Nephron (organoid): ENCODE results near the gene IGIP.

Source experiments
- H3K27ac Mint-ChIP-seq, 3 experiments: 2 replicates each; pipeline ENCODE4 v1.8.0; 2020; ENCODE audit warnings: mixed read lengths in 3 of 3, mild to moderate bottlenecking in 2 of 3, moderate library complexity in 1 of 3
- H3K27me3 Mint-ChIP-seq: 2 replicates; pipeline ENCODE4 v1.8.0; 2021; ENCODE audit warnings: low read depth, mild to moderate bottlenecking, moderate library complexity, mixed read lengths
- H3K36me3 Mint-ChIP-seq: 2 replicates; pipeline ENCODE4 v1.8.0; 2020; ENCODE audit warnings: low read depth, mixed read lengths
- H3K4me1 Mint-ChIP-seq: 2 replicates; pipeline ENCODE4 v1.8.0; 2020; ENCODE audit warnings: mixed read lengths
- H3K4me3 Mint-ChIP-seq, 3 experiments: 2 replicates each; pipeline ENCODE4 v1.8.0; 2020; ENCODE audit warnings: mild to moderate bottlenecking in 3 of 3, mixed read lengths in 3 of 3, moderate library complexity in 2 of 3
- H3K9me3 Mint-ChIP-seq: 2 replicates; pipeline ENCODE4 v1.8.0; 2020; ENCODE audit warnings: mixed read lengths
- TF ChIP-seq, protein P1 (sequence below), 3 experiments: fragments of 200-600 bp; sonication (generic); IDR thresholded peaks; one replicate each; pipeline ENCODE4 v1.5.0; 2021; ENCODE audit warnings: antibody characterized with exemption in 3 of 3; ENCODE audit not compliant: unreplicated experiment in 3 of 3

The IGIP gene

DNA sequence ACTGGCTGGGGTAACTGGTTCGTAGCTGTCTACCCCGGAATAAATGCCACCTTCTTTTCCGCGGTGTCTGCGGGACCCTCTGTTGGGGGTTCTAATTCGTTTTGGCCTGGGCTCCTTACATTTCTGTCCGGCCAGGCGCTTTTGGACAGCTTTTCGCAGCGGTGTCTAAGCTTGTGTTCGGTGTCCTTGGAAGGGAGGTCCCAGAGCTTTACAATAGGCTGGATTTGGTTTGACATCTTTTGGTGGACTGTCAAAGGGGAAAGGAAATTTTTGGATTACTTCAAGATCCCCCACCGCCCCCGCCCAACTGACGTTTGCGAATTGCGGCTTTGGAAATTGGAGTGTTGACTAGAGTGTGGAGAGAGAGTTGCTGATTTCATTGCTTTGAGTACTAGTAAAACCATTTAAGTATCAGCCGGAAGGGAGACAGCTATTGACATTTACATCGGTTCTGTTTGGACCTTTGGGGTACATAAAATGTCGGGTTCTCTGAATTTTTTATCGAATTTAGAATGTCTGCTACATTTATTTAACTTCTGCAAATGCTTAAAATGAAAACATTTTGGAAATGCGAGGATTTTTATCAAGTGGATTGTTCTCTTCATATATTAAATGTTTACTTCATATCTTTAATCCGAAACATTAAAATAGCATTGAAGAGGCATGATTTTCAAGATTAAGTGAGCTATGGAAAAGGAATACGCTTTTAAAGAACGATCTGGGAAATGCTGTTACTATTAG, 16.5 kb upstream of the IGIP start:
- Mint-ChIP-seq H3K4me3 (peak overlapping the region; percentile 85 to 89 (median 87)), H3K27ac (peak overlapping the region in 1 of 3 experiments; percentile 83), H3K9me3 (no peaks in the 10 kb centered on the region), H3K4me1 (peaks cover 29% of the 10 kb centered on the region), H3K27me3 (peaks cover 98% of the 10 kb centered on the region), H3K36me3 (no peaks in the 10 kb centered on the region)
- TF ChIP-seq, protein P1, sequence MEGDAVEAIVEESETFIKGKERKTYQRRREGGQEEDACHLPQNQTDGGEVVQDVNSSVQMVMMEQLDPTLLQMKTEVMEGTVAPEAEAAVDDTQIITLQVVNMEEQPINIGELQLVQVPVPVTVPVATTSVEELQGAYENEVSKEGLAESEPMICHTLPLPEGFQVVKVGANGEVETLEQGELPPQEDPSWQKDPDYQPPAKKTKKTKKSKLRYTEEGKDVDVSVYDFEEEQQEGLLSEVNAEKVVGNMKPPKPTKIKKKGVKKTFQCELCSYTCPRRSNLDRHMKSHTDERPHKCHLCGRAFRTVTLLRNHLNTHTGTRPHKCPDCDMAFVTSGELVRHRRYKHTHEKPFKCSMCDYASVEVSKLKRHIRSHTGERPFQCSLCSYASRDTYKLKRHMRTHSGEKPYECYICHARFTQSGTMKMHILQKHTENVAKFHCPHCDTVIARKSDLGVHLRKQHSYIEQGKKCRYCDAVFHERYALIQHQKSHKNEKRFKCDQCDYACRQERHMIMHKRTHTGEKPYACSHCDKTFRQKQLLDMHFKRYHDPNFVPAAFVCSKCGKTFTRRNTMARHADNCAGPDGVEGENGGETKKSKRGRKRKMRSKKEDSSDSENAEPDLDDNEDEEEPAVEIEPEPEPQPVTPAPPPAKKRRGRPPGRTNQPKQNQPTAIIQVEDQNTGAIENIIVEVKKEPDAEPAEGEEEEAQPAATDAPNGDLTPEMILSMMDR (IDR thresholded peaks at IDR 0.05; ENCODE audit: unreplicated experiment in 3 of 3): no peak

DNA sequence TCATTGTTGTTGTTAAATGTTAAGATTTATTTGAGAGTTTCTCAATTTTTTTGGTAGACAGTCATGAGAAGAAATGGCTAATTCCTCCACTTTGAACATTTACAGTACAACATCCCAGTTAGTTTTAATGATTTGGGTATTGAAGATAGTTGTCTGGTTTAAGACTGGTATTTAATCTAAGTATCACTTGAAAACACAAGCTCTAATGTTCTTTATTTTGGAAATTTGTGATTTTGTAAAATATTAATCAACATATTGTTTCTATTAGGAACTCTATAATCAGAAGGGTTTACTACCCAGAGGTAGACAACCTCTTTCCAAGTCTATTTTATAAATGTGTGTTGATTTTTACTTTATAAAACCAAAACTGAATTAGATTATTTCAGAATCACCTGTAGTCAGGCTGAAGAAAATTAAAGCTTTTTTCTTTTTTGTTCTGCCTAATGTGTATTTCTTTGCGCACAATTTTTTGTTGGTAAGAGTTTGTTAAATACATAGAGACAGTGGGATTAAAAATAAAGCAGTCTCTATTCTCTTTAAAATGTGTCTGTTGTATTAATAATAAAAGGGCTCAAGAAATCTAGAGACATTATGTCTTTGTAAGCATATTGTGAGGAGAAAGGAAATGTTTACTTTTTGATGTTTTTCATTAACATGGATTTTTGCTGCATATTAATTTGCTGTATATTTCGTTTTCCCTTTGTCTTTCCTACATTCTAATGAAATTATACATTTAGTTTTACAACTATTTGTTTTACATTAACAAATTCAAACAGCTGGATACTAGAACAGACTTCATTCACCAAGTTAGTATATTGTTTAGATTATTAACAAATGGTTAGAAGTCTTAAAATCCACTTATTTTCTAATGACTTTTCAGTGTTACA, 15.7 kb upstream of the IGIP start:
- H3K9me3 Mint-ChIP-seq: no peaks in the 10 kb centered on the region
- peaks cover 98% of the 10 kb centered on the region for H3K27me3 Mint-ChIP-seq
- TF ChIP-seq, protein P1 (IDR thresholded peaks at IDR 0.05; ENCODE audit: unreplicated experiment in 3 of 3): no peak
- no peak overlapping the region for H3K27ac Mint-ChIP-seq
- H3K36me3 Mint-ChIP-seq: peaks cover 3% of the 10 kb centered on the region
- H3K4me1 Mint-ChIP-seq: peaks cover 34% of the 10 kb centered on the region
- peak overlapping the region; percentile 85 to 89 (median 87) for H3K4me3 Mint-ChIP-seq

DNA sequence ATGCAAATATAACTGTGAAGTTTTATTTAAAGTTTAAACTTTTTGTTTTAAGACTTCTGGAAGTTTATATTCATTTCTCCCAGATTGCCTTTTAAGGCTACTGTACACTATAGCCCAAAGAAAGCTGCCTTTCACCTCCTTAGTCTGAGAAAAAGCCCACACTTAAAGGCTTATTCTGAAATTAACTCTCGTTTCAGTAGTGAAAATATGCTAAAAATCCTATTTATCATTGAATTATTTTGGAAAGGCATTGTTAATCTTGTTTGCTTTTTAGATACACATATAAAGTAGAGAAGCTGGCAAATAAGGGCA, 15.1 kb upstream of the IGIP start:
- peaks cover 37% of the 10 kb centered on the region for H3K4me1 Mint-ChIP-seq

DNA sequence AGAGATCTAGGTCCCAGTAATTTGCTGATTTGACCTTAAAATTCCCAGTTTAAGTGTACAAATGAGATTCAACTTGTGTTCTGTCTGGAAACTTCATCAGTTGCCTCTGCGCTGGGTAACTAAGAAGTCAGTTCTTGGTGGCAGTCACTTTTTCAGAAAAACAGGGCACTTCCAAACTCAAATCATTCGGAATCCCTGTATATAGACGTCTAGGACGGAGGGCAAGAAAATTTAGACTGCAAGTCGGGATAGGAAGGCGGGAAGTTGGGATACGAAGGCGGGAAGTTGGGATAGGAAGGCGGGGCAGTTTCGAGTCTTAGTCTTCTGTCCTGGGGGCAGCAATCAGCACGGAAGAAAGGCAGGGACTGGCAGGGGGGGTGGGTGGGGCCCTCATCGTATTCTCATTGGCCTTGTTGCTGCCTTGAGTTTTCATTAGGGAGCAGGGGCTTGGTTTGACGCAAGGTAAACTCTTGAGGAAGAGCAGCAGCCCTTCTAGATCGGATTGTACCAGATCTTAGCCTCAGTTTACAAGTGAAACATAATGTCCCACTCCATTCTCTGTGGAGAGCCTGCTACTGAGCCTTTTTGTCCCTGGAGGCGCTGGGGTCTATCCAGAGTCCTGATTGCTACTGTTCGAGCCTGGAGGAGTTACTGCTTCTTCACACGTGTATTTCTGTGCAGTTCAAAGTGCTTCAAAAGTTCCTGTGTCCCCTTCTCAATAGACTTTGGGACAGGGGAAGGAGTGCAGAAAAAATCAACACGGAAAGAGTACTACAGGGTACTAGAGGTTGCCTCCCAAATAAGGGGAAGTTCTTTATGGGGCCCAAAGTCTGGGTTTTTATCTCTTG, 14.5 kb upstream of the IGIP start:
- Mint-ChIP-seq H3K27me3 (peaks cover 95% of the 10 kb centered on the region), H3K27ac (peak overlapping the region in 1 of 3 experiments; percentile 30), H3K4me1 (peaks cover 39% of the 10 kb centered on the region), H3K9me3 (no peaks in the 10 kb centered on the region), H3K4me3 (peak overlapping the region; percentile 3 to 85 (median 80)), H3K36me3 (peaks cover 4% of the 10 kb centered on the region)
- TF ChIP-seq, protein P1 (IDR thresholded peaks at IDR 0.05; ENCODE audit: unreplicated experiment in 3 of 3): no peak

More for the DNA sequence above, 15.1 kb upstream of the IGIP start:
- Mint-ChIP-seq H3K27me3 (peaks cover 96% of the 10 kb centered on the region), H3K4me3 (peak overlapping the region in 1 of 3 experiments; percentile 57), H3K36me3 (peaks cover 4% of the 10 kb centered on the region), H3K27ac (no peak overlapping the region), H3K9me3 (no peaks in the 10 kb centered on the region)
- TF ChIP-seq, protein P1 (IDR thresholded peaks at IDR 0.05; ENCODE audit: unreplicated experiment in 3 of 3): no peak

DNA sequence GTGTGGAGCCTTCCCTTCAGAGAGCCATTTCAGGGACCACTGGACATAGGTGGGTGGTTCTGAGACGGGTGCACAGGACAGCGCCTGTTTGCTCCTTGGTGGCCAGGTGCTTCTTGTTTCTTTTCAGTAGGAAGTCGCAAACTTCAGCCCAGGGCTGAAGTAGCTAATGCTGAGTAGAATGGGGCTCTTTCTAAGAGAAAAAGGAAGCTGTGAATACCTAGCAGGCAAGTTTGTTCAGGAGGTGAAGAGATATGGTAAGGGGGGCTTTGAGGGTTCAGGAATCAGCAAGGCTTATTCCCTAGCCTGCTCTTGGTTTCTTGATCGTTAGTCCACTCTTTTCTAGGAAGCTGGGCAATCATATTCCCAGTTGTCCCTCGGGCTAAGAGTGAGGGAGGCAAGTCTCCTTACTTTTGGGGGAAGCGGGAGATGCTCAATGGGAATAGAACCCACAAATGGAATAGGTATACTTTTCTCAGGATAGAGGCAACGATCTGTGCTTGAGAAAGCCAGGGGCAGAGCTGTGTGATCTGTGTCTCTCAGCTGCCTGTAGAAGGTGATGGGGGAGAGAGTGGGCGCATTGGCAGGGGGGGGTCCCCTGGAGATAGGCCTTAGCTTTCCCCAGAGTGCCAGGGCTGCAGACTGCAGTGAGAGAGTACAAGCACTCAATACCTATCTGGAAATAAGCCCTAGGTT, 13.7 kb upstream of the IGIP start:
- H3K27me3 Mint-ChIP-seq: peaks cover 93% of the 10 kb centered on the region
- peak overlapping the region in 1 of 3 experiments; percentile 30 for H3K27ac Mint-ChIP-seq
- H3K36me3 Mint-ChIP-seq: peaks cover 4% of the 10 kb centered on the region
- TF ChIP-seq, protein P1 (IDR thresholded peaks at IDR 0.05; ENCODE audit: unreplicated experiment in 3 of 3): no peak
- peak overlapping the region; percentile 80 to 91 (median 85) for H3K4me3 Mint-ChIP-seq
- peaks cover 36% of the 10 kb centered on the region for H3K4me1 Mint-ChIP-seq
- no peaks in the 10 kb centered on the region for H3K9me3 Mint-ChIP-seq
